ENCODE data around the gene AGXT. TPM values are rescaled to one million over a fixed set of nuclear protein-coding genes. Genes with fewer than 3 reads are reported as not detected.

The AGXT gene
- total RNA-seq, 1 donor = not detected

DNA sequence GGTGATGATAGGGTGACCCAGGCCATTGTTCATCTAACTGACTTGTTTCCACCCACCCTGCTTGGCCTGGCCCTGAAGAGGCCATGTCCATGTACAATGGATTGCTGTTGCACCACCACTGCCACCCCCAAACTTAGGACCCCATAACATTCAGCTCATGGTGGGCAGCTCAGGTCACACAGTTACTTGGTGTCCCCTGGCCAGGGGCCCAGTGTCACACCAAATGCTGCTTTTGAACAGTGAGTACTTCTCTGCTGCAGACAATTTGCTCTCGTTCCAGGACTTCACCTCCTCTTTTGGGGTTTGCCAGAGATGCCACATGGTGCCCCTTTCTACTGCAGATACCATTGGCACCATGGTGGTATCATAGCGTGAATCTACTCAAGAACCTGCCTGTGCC lies 15.6 kb downstream of the AGXT start:
- DNase-seq (ENCODE audit: low read depth in 2 of 3, low spot score in 2 of 3) = no peak

DNA sequence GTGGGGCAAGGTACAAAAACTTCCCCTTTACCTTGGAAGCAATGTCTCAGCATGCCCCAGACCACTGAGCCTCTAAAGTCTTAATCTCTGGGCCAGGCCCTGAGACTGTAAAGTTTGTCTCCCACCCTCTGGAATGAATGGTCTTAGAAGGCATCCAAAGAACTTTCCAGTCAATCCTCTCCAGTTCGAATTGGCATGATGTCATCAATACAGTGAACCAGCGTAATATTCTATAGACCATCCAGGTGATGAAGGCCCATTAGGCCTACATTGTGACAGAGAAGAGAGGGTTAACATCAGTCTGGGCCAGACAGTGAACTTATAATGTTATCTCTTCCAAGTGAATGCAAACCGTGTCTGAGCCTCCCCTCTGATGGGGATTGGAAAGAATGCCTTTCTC lies 16.1 kb downstream of the AGXT start:
- no peak for DNase-seq (ENCODE audit: low read depth in 2 of 3, low spot score in 2 of 3)

DNA sequence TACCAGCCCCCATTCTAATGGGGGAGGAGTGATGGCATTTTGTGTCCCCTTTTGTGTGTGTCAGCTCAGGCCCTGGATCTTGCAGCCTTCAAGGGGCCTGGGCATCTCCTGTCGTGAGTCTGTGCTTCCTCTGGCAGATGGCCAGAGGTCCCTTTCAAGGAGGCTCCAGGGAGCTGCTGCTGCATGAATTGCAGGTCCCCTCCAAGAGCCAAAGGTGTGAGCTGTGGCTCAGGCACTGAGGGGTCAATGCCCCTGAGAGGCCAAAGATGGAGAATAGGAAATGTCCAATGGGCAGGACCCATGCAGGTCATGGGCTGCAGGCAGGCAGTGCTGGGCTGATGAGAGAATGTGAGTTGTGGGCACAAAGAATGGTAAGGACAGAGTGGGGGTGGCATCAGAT lies 16.9 kb downstream of the AGXT start:
- DNase-seq (ENCODE audit: low read depth in 2 of 3, low spot score in 2 of 3) = no peak

DNA sequence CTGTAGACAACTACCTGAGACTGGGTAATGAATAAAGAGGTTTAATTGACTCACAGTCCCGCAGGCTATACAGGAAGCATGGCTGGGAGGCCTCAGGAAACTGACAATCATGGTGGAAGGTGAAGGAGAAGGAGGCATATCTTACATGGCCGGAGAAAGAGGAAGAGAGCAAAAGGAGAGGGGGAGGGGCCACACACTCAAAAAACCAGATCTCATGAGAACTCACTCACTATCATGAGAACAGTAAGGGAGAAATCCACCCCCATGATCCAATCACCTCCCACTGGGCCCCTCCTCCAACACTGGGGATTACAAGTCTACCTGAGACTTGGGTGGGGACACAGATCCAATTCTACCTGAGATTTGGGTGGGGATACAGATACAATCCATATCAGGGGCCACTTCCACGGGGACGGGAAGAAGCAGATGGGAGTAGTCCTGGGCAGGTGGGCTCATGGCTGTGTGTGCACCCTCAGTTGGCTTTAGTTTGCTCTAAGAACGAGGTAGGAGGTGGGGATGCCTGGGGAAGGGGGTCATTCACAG lies 17.5 kb downstream of the AGXT start:
- DNase-seq (ENCODE audit: low read depth in 2 of 3, low spot score in 2 of 3) = peak in 2 of 3 donors; percentile 22 to 63

DNA sequence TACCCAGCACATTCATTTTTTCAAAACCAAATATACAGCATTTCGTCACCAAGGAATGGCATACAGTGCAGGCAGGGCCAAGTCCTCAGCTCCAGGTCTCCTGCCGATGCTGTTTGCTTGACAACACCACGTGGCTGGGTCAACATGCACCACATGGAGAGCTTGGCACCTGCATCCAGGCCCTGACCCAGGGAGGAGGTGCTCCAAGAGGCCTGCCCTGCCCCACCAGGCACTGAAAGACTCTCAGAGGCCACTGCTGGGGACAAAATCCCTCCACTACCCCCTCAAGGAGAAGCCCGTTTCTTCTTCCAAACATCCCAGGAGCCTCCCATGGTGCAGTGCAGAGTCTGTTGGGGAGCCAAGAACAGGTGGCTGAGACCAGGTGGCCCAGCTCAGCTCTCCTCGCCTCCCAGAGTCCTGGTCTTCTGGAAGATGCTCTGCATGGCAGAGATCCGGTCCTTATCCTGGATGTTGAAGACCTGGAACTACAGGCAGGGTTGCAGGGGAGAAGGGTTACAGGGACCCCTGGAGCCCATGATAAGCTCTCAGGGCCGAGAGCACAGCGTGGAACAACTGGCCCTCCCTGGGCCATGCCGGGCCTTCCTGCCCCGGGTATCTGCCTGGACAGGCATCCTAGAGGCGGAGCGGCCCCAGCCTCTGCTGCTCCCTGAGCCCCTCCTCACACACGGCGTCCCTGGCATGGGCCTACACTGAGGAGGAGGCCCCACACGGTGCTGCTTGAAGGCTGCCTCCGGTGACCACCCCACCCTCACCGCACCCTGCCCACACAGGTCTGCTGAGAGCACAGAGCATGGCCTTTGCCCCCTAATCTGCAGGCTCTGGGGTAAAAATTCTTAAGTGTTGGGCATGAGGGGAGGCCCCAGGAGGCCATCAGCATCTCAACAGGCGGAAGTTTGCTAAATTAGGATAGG lies 18.3 kb downstream of the AGXT start:
- DNase-seq (ENCODE audit: low read depth in 2 of 3, low spot score in 2 of 3) = no peak

DNA sequence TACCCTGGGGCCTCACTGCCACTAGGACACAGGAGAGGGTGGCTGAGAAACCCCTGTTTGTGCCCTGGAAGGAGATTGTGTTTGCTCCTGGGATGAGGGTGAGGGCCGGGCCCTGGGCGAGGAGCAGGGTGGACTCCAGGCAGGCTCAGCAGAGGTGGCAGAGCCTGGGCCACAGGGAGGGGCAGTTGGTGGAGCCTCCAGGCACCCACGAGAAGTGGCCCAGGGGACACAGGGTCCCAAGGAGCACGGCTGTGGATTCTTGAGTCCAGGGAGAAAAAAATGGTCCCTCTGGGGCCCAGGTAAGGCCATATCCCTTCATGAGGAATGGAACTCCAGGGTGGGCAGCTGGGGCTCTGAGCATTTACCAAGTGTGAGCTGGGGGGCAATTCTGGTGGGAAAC lies 19.0 kb downstream of the AGXT start:
- DNase-seq (ENCODE audit: low read depth in 2 of 3, low spot score in 2 of 3) = no peak

DNA sequence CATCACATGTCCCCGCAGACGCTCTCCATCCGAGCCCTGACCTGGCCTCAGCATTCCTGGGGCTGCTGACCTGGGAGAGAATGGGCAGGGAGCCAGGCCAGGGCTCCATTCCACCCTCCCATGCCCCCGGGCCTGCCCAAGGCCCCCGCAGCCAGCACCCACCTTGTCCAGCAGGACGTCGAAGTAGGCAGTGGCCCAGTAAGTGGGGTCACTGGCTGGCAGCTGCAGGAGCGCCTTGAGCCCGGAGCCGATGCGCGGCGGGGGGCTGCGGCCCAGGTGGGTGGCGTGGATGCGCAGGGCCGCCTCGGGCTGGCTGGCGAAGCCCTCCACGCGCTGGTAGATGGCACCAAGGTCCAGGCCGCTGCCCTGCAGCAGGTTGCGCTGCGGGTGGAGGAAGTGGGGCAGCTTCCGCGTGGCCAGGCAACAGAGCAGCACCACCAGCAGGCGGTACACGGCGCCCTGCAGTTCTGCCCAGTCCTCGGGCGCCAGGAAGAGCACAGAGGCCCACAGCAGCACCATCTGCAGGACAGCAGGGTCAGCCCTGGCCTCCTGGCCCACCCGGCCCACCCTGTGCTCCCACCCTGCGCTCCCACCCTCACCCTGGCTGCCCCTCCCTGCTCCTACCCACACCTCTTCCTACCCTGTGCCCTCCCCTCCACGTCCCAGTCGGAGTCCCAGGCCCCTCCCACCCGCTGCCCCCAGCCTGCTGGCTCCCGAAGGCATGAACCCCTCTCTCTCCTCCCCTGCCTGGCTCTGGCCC lies 19.7 kb downstream of the AGXT start:
- no peak for DNase-seq (ENCODE audit: low read depth in 2 of 3, low spot score in 2 of 3)

DNA sequence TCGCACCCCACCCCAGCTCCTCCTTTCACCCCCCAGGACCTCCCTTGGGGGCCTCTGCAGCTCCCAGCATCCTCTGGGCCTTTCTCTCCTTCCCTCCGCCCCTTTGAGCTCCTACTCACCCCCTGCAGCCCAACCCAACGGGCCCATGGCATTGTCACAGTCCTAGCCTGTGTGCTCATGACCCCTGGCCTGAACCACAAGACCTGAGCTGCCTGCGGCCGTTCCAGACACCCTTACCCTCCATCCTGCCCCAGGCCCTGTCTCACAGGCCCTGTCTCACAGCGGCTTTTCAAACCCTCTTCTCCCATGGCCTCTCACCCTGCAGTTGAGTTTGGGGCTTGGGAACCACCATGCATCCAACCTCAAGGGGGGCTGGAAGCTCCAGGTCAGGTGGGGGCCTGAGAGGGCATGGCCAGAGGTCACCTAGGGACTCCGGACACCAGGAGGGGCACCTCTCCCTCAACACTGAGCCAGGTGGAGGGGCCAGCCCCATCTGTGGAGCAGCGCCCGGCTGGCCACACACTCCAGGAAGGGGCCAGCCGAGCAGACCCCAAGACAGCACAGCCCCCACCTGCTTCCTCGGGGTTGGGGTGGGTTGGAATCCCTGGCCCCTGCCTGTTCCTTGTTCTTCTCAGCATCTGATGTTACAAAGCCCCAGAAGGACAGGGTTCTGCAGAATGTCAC lies 20.4 kb downstream of the AGXT start:
- DNase-seq (ENCODE audit: low read depth in 2 of 3, low spot score in 2 of 3) = no peak

DNA sequence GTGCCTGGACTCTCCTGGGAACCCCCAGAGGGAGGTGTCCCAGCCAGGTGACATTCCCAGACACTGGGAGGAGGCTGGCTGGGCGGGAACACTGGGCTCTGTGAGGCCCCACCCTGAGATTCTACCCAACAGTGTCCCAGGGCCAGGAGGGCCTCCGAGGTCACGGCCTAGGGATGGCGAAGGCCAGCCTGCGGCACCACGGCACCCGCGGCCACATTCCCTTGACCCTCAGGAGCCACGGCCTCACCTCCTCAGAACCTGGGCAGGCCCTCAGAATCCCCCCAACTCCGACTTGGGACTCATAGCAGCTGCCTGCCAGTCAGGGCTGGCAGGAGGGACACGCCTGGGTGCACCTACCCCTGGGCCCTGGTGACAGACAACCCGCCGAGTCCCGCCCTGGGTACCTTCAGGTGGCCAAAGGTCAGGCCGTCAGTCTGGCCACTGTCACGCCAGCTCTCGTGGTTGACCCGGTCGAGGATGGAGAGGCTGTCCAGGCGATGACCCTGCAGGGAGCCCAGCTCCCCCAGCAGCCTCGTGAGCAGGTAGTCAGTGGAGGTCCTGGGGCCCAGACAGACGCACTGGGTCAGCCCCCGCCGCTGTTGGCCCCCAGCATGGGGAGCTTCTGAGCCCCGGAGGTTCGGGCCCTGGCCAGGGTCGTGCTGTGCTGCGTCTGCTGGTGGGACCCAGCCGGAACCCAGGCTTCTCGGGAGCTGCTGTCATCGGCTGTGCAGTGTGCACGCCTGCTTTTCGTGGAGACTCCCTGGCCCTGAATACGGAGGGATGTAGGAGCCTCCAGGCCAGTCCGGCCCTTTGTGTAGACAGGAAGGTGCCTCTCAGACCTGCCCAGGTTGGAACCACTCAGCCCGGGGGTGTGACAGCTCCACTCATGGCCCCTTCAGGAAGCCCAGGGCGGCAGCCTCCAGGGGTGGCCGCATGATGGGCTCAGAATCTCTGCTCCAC lies 21.3 kb downstream of the AGXT start:
- DNase-seq (ENCODE audit: low read depth in 2 of 3, low spot score in 2 of 3) = no peak

DNA sequence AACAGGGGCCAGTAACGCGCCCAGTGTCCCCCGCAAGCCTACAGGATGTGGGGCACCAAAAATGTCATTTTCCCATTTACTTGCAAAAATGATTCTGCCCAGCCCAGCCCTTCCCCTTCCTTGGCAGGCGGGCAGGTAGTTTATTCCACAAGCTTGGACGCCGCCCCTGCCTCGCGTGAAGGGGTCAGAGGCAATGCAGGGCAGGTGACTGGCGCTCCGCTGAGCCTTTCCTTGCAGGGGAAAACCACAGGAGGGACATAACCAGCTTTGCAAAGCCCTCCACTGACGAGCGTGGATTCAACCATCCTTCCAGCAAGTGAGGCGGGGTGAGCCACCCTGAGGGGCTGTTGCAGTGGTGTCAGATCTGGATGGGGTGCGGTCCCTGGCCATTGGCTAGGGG lies 22.1 kb downstream of the AGXT start:
- no peak for DNase-seq (ENCODE audit: low read depth in 2 of 3, low spot score in 2 of 3)

DNA sequence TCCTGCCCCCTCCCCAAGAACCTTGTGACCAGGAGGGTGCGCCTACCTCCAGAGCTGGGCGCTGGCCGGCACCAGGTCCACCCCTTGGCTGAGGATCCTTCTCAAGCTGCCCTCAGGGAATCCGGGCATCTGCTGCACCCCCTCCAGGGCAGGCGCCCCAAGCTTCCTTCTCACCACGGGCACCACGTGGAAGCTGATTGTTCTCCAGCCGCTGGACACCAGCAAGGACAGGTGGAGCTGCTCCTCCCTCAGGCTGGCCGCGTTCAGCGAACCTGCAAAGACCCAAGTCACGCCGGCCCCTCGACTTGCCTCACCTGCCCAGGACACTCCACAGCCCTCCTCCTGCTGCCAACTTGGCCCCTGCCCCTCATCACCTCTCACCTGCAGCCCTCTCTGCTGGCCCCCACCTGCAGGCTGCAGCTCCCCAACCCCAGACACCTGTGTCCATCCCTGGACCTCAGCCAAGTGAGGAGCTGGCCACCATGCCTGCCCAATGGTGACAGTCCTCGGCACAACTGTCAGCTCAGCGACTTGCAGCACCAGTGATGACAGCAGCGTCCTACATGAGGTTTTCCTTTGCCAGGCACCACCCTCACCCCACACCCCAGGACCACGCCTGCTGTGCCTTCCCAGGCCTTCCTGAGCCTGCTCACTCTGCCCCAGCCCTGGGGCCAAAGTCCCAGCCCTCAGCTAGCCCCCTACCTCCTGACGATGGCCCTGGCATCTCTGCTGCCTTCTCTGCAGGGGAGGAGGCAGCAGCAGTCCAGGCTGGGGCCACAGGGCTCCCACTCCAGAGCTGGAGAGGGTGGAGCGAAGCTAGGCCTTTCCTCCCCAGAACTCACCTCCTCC lies 23.1 kb downstream of the AGXT start:
- DNase-seq (ENCODE audit: low read depth in 2 of 3, low spot score in 2 of 3) = no peak

DNA sequence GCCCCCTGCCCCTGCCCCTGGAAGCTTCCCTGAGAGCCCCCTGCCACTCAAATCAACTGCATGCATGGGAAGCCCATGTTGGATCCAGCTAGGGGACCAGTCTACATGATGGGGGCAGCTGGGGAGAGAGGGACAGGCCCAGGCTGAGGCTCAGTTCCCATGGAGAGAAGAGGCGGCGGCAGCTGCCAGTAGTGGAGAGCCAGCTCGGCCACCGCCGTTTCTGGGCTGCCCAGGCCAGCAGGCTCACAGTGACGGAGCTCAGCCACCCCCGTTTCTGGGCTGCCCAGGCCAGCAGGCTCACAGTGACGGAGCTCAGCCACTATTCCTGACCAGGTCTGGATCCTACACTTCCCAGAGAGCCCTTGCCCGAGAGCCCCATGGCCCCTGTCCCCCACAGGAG lies 23.7 kb downstream of the AGXT start:
- DNase-seq (ENCODE audit: low read depth in 2 of 3, low spot score in 2 of 3) = no peak

DNA sequence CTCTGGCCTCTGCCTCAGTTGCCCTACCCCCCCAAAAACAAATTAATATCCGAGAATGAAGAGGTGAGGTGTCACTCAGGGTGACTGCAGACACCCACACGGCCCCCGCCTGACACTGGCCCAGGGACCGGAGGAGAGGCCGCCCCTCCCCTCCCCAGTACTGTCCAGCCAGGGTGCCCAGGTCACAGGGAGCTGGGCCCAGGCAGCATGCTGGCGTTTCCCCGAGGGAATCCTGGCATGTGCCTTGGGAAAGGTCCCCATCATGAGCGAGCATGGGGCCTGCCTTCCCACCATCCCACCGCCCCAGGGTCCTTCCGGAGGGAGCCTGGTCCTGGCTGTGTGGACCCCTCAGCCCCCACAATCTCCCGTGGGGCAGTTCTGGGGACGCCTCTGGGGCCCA lies 24.3 kb downstream of the AGXT start:
- no peak for DNase-seq (ENCODE audit: low read depth in 2 of 3, low spot score in 2 of 3)

DNA sequence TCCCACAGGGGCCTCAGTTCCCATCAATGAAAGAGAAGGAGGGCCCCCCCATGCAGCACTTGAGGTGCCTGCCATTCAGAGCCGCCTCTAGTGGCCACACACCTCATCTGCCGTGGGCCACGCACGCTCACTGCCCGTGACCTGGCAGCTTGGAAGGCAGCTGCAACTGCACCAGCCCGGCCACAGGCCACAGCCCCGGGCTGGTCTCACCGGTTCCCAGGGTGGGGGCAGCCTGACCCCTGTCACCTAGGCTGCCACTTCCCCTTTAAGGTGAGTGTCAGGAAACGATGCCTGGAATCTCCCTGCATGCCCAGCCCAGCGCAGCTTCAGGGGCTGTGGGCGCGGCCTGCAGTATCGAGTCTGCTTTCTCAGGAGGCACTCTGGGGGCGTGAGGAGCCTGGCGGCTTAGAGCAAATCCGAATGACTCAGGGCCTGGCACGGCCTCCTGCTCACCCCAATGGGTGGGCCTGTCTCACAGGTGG lies 24.8 kb downstream of the AGXT start:
- peak in 2 of 3 donors; percentile 29 to 76 for DNase-seq (ENCODE audit: low read depth in 2 of 3, low spot score in 2 of 3)

DNA sequence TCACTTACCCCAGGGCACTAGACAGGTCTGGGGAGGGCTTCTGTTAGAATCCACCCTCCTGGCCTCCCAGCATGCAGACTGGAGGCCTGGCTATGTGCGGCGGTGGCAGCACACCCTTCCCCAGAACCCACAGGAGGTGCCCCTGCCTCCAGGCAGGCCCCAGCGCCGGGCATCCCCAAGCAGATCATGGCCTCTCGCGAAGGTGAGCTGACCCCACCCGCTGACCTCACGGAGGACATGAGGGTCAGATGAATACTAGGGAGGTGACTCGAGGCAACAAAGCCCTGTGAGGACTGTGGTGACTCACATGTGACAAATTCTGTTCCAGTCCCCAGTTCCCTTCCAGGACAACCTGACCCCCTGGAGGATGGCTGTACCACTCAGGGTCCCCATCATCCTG lies 25.4 kb downstream of the AGXT start:
- DNase-seq (ENCODE audit: low read depth in 2 of 3, low spot score in 2 of 3) = no peak

DNA sequence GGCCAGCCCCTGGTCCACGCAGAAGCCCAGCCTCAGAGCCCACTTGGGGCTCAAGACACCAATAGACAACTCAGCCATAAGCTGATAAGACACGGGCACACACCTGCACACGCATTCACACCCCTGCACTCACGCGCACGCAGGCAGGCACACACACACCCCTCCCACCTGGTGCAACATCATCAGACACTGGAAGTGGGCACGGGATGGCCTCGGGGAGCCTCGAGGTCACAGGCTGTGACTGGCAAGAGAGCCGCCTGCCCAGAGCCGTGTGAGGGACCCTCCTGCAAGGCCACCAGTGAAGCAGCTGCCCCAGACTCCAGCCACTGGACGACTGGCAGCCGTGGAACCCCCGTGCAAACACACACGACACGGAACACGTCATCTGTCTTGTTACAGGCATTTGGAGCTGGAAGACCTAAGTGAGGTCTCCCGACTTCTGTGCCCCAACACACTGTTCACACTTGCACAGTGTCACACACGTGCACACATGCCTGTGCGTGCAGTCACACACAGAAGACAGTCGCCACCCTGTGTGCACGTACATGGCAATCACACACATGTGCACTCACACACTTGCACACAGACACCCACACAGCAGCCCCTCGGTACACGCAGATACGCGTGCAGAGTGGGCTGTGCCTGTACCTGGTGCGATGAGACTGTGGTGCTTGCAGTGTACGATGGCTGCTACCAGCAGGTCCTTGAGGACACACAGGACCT lies 26.4 kb downstream of the AGXT start:
- DNase-seq (ENCODE audit: low read depth in 2 of 3, low spot score in 2 of 3) = no peak

DNA sequence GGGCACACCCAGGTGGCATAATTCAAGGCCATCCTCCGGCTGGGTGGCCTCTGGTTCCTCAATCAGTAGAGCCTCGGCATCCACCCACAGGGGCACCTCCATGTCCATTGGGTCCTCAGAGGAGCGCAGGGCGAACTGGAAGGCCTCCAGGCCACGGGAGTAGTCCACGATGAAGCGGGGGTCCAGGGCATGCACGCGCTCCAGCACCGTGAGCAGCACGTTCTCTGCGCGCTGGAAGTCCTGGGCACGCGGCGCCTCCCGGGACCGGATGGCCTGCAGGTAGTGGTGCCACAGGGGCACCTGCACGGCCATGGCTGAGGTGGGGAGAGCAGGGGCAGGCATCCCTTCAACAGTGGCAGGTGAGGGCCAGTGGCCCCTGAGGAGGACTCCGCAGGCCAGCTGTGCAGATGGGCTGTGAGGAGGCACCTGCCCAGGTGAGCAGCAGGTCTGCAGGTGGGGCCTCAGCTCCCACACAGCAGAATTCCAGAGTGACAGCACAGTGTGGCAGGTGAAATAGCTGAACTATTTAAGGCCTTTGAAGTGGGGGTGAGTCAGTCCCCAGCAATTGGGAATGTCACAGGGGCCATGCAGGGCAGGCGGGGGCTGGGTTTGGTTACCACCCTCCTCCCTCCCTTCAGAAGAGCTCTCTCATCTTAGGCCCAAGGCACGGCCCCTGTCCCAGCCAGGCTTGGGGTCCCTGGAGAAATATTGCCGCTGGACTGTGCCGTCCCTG lies 27.2 kb downstream of the AGXT start, which contains the start of gene MAB21L4:
Gene MAB21L4, minus strand, starts transcription at position 501 of the 733 bp plus-strand sequence. Its CDS starts 159 bp downstream, at position 342.
- DNase-seq (ENCODE audit: low read depth in 2 of 3, low spot score in 2 of 3) = no peak

Data from hematopoietic multipotent progenitor cell (in vitro differentiated cells).